ENCODE data around the gene TBC1D25.

The TBC1D25 gene

GRCh38 chrX:48611703-48612102 lies 72.2 kb downstream of the TBC1D25 start:
- DNase-seq = no peak
